Smooth muscle cell (in vitro differentiated cells): ENCODE results near the gene SLC1A2. TPM values are rescaled to one million over a fixed set of nuclear protein-coding genes. Genes with fewer than 3 reads are reported as not detected.
A peak's percentile ranks its signal among the peaks of the same experiment; 100 is the strongest.

Experiments used
- DNase-seq: peaks from one replicate; lab custom pipeline; 2025; ENCODE audit not compliant: unreplicated experiment; lab: John Stamatoyannopoulos, UW
- H2AFZ ChIP-seq: fragments of 200-600 bp; sonication (generic); 2 replicates; pipeline ENCODE4 v1.6.0; 2016; ENCODE audit warnings: antibody characterized with exemption, low read depth, mild to moderate bottlenecking
- H3F3A ChIP-seq: fragments of 200-600 bp; sonication (generic); 2 replicates; pipeline ENCODE4 v1.6.0; 2017; ENCODE audit warnings: antibody characterized with exemption, low read depth
- H3K27ac ChIP-seq: fragments of 200-600 bp; sonication (generic); 2 replicates; pipeline ENCODE4 v1.5.1; 2016; ENCODE audit warnings: low read depth, mild to moderate bottlenecking
- H3K27me3 ChIP-seq: fragments of 200-600 bp; sonication (generic); 2 replicates; pipeline ENCODE4 v1.6.1; 2016; ENCODE audit warnings: low read depth, mild to moderate bottlenecking
- H3K36me3 ChIP-seq: fragments of 200-600 bp; sonication (generic); 2 replicates; pipeline ENCODE4 v1.5.1; 2016; ENCODE audit warnings: low read depth
- H3K4me1 ChIP-seq: fragments of 200-600 bp; sonication (generic); 2 replicates; pipeline ENCODE4 v1.5.1; 2016; ENCODE audit warnings: low read depth
- H3K4me2 ChIP-seq: fragments of 200-600 bp; sonication (generic); 2 replicates; pipeline ENCODE4 v1.6.0; 2016; ENCODE audit warnings: mild to moderate bottlenecking
- H3K4me3 ChIP-seq: fragments of 200-600 bp; sonication (generic); 2 replicates; pipeline ENCODE4 v1.5.1; 2016; ENCODE audit warnings: mild to moderate bottlenecking
- H3K79me2 ChIP-seq: fragments of 200-600 bp; sonication (generic); 2 replicates; pipeline ENCODE4 v1.6.0; 2016; ENCODE audit warnings: low read depth, mild to moderate bottlenecking
- H3K9ac ChIP-seq: fragments of 200-600 bp; sonication (generic); 2 replicates; pipeline ENCODE4 v1.6.0; 2016; ENCODE audit warnings: low read depth
- H3K9me3 ChIP-seq: fragments of 200-600 bp; sonication (generic); replicated peaks from 2 replicates; pipeline ENCODE4 v1.5.1; 2016; ENCODE audit warnings: low read depth
- H4K20me1 ChIP-seq: fragments of 200-600 bp; sonication (generic); 2 replicates; pipeline ENCODE4 v1.6.0; 2016; ENCODE audit warnings: low read depth
- WGBS: methylation state at CpG from one replicate; pipeline ENCODE4 v1.1.7; 2016; ENCODE audit warnings: low lambda C conversion rate; 5-methylcytosine and 5-hydroxymethylcytosine counted together
- polyA plus RNA-seq: library from polyadenylated mRNA; unstranded; fragments of >200 nt; fragmentation: Nextera tagmentation; extraction: Ambion mirVana; gene quantifications from 2 replicates; pipeline ENCODE4 v1.2.1, GENCODE V29; 2016
- total RNA-seq: library from RNA; depleted of rRNA; stranded (reverse); fragments of >200 nt; gene quantifications from 2 replicates; pipeline ENCODE4 v1.2.3, GENCODE V29; 2014
- TF ChIP-seq, protein P1 (sequence below): fragments of 200-600 bp; sonication (generic); IDR thresholded peaks from 2 replicates; pipeline ENCODE4 v1.5.1; 2017; ENCODE audit warnings: borderline replicate concordance, mild to moderate bottlenecking, antibody characterized with exemption; ENCODE audit not compliant: insufficient read depth, poor library complexity, severe bottlenecking

Gene SLC1A2
- total and polyA plus RNA-seq, 2 experiments from 2014 or later: 3.6 TPM; not detected in 1

DNA sequence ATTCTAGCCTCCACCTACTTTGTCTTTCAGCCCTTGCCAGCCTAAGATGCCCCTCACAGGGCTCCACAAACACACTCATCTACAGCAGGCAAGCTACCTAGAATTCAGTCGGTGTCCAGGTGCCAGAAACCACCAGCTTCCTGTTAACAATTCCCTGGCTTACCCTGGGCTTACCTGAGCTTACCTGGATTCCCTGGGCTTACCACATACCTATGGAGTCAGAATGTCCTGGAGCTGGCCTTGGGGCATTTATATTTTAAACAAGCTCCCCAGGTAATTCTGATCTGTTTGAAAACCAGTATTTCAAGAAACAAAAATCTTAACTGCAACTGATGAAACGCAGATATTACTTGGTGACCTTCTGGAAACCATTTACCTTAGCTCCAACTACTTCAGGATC is 123.6 kb downstream of the SLC1A2 start:
- no peaks in the 10 kb centered on the region for H3K27me3 ChIP-seq
- H3K9ac ChIP-seq: no peak overlapping the region
- 80% methylated on average over 2 of the region's 2 CpGs for WGBS
- no peaks in the 10 kb centered on the region for H3K4me1 ChIP-seq
- H3K9me3 ChIP-seq: no peaks in the 10 kb centered on the region
- H3K4me3 ChIP-seq: no peak overlapping the region
- no peaks in the 10 kb centered on the region for H3K36me3 ChIP-seq
- TF ChIP-seq, protein P1, sequence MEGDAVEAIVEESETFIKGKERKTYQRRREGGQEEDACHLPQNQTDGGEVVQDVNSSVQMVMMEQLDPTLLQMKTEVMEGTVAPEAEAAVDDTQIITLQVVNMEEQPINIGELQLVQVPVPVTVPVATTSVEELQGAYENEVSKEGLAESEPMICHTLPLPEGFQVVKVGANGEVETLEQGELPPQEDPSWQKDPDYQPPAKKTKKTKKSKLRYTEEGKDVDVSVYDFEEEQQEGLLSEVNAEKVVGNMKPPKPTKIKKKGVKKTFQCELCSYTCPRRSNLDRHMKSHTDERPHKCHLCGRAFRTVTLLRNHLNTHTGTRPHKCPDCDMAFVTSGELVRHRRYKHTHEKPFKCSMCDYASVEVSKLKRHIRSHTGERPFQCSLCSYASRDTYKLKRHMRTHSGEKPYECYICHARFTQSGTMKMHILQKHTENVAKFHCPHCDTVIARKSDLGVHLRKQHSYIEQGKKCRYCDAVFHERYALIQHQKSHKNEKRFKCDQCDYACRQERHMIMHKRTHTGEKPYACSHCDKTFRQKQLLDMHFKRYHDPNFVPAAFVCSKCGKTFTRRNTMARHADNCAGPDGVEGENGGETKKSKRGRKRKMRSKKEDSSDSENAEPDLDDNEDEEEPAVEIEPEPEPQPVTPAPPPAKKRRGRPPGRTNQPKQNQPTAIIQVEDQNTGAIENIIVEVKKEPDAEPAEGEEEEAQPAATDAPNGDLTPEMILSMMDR: no peak
- H2AFZ ChIP-seq: no peak overlapping the region
- no peak for DNase-seq
- no peaks in the 10 kb centered on the region for H3F3A ChIP-seq
- no peak overlapping the region for H3K4me2 ChIP-seq
- H4K20me1 ChIP-seq: no peaks in the 10 kb centered on the region
- H3K27ac ChIP-seq: no peak overlapping the region
- no peaks in the 10 kb centered on the region for H3K79me2 ChIP-seq

DNA sequence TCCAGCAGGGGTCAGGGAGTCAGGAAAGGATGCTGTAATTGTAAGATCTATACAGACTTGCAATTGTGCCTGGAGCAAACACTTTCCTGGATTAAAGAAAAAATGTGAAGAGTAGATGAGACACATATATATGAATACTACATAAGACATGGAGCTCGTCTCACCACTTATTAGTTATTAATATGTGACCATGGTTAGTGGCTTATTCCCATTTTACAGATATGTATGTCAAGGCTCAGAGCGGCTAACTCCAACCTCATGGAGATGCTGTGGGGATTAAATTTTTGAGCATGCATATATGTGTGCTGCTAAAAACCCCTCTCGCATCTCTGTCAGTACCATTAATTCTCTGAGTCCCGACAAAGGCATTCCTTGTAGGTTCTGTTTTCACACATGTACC is 125.7 kb downstream of the SLC1A2 start:
- no peak overlapping the region for H3K9ac ChIP-seq
- no peaks in the 10 kb centered on the region for H3K79me2 ChIP-seq
- H2AFZ ChIP-seq: no peak overlapping the region
- H3F3A ChIP-seq: no peaks in the 10 kb centered on the region
- WGBS: 94% methylated on average over 4 of the region's 4 CpGs
- H3K36me3 ChIP-seq: no peaks in the 10 kb centered on the region
- H3K9me3 ChIP-seq: no peaks in the 10 kb centered on the region
- no peak overlapping the region for H3K4me3 ChIP-seq
- H3K4me2 ChIP-seq: no peak overlapping the region
- no peaks in the 10 kb centered on the region for H3K27me3 ChIP-seq
- no peaks in the 10 kb centered on the region for H4K20me1 ChIP-seq
- peaks cover 10% of the 10 kb centered on the region for H3K4me1 ChIP-seq
- TF ChIP-seq, protein P1: no peak
- no peak for DNase-seq
- H3K27ac ChIP-seq: no peak overlapping the region

DNA sequence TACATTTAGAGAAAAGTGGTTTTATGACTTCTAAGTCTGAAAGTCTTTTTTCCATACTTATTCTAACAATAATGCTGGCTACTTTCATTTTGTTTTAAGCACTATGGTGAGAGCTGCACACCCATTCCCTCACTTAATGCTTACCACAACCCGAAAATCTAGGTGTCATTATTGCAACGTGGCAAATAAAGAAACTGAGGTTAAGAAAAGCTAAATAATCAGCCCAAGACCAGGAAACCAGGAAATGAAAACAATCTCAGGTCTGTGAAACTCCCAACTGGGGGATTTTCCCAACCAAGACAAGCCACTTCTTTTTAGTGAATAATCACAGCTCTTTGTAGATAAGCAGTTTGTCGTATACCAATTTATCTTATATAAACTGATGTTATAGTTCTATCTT is 126.3 kb downstream of the SLC1A2 start:
- no peak overlapping the region for H3K27ac ChIP-seq
- DNase-seq: no peak

DNA sequence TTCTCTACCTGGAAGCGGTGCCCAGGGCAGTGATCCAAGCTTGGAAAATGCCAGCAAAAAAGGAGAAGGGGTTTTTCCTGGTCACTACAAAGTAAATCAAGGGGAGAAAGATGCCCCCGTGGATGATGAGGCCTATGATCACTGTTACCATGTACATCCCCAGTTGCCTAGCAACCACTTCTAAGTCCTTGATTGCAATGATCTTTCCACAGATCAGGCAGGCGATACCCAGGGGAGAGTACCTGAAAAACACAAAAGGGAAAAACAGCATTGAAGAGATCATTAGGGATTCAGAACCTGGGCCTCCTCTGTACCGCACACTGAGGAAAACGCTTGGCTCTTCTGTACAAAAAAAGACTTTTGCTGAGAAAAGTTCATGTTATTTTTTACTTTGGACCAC is 127.1 kb downstream of the SLC1A2 start:
- TF ChIP-seq, protein P1: no peak
- Histone ChIP-seq H3K4me1 (peaks cover 10% of the 10 kb centered on the region), H3K9me3 (no peaks in the 10 kb centered on the region), H3K4me2 (no peak overlapping the region), H3K9ac (no peak overlapping the region), H2AFZ (no peak overlapping the region), H3F3A (no peaks in the 10 kb centered on the region), H4K20me1 (no peaks in the 10 kb centered on the region), H3K79me2 (no peaks in the 10 kb centered on the region), H3K4me3 (no peak overlapping the region), H3K27ac (no peak overlapping the region), H3K27me3 (no peaks in the 10 kb centered on the region), H3K36me3 (no peaks in the 10 kb centered on the region)
- 97% methylated on average over 5 of the region's 5 CpGs for WGBS
- DNase-seq: no peak

More for the DNA sequence above, 126.3 kb downstream of the SLC1A2 start:
- H3K4me3 ChIP-seq: no peak overlapping the region
- H3F3A ChIP-seq: no peaks in the 10 kb centered on the region
- H3K4me1 ChIP-seq: peaks cover 10% of the 10 kb centered on the region
- peak overlapping the region; percentile 67 for H2AFZ ChIP-seq
- peak overlapping the region; percentile 57 for H3K4me2 ChIP-seq
- H3K27me3 ChIP-seq: no peaks in the 10 kb centered on the region
- H3K9me3 ChIP-seq: no peaks in the 10 kb centered on the region
- H4K20me1 ChIP-seq: no peaks in the 10 kb centered on the region
- TF ChIP-seq, protein P1: no peak
- H3K79me2 ChIP-seq: no peaks in the 10 kb centered on the region
- no peak overlapping the region for H3K9ac ChIP-seq
- 56% methylated on average over 3 of the region's 3 CpGs for WGBS
- H3K36me3 ChIP-seq: no peaks in the 10 kb centered on the region
